Adipose tissue (tissue), 3 donors: ENCODE results near the gene TTC8. TPM values are rescaled to one million over a fixed set of nuclear protein-coding genes. Genes with fewer than 3 reads are reported as not detected.
"Not testable (repeated sequence)": the region's sequence is repeated elsewhere in the genome, so short reads cannot be mapped to it uniquely, and the experiment has no call there.

Experiments used
- H3K27ac ChIP-seq: one replicate; pipeline ENCODE4 v1.5.1; 2013; ENCODE audit warnings: low read depth, low read length
- WGBS, 3 donors: extraction: QIAGEN DNeasy Blood & Tissue Kit; methylation state at CpG; one replicate each; pipeline ENCODE4 v1.1.7; 2013; 5-methylcytosine and 5-hydroxymethylcytosine counted together
- polyA plus RNA-seq, 3 donors: library from polyadenylated mRNA; stranded (reverse); fragments of 200-250 nt; gene quantifications; one replicate each; pipeline ENCODE4 v1.2.3, GENCODE V29; 2013
- donor health status: healthy with polysubstance abuse.
- donor health status: Bipolar disorder and iron deficiency.
- donor health status: healthy.

TTC8 gene
- polyA plus RNA-seq, 3 donors, result 6.2 to 12.1 (median 8.3) TPM

GRCh38 chr14:88819674-88820073, 4.8 kb upstream of the TTC8 start:
- 37 to 54% (median 48%) methylated on average over 3 of the region's 3 CpGs for WGBS, 3 donors
- H3K27ac ChIP-seq, result not testable (repeated sequence)

GRCh38 chr14:88821378-88821777, 3.1 kb upstream of the TTC8 start:
- H3K27ac ChIP-seq, result no peak overlapping the region
- WGBS, 3 donors, result 78 to 88% (median 83%) methylated on average over 2 of the region's 2 CpGs

DNA sequence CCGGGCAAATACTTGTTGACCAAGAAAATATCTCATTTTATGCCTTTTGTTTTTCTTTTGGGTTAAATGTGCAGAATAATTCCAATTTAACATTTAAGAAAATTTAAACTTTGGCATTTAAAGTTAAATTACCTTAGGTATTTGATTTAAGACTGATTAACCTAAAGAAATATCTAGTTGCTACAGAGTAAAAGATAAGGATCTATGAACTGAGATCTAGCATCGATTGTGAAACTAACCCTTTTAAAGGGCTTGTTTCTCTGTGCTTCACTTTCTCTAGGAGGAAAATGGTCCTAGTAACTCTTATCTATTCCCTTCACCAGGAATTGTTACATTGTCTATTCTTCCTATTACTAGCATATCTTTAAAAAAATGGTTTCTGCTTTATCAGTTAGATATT, 2.6 kb upstream of the TTC8 start:
- no peak overlapping the region for H3K27ac ChIP-seq

GRCh38 chr14:88823968-88824313, 510 bp upstream of the TTC8 start:
- H3K27ac ChIP-seq, result no peak overlapping the region
- 5 to 12% (median 10%) methylated on average over 9 of the region's 9 CpGs for WGBS, 3 donors

More for the DNA sequence above, 2.6 kb upstream of the TTC8 start:
- 63 to 66% (median 63%) methylated on average over 2 of the region's 2 CpGs for WGBS, 3 donors

- WGBS, 3 donors, result 3 to 4% (median 4%) methylated on average over 5 of the region's 5 CpGs
These were observed 617 bp downstream of the TTC8 start for GRCh38 chr14:88825078-88825458.

GRCh38 chr14:88825503-88825902, 1.1 kb downstream of the TTC8 start:
- 91 to 95% (median 95%) methylated on average over 9 of the region's 9 CpGs for WGBS, 3 donors
- H3K27ac ChIP-seq, result no peak overlapping the region

More at GRCh38 chr14:88825078-88825458, 617 bp downstream of the TTC8 start:
- no peak overlapping the region for H3K27ac ChIP-seq

DNA sequence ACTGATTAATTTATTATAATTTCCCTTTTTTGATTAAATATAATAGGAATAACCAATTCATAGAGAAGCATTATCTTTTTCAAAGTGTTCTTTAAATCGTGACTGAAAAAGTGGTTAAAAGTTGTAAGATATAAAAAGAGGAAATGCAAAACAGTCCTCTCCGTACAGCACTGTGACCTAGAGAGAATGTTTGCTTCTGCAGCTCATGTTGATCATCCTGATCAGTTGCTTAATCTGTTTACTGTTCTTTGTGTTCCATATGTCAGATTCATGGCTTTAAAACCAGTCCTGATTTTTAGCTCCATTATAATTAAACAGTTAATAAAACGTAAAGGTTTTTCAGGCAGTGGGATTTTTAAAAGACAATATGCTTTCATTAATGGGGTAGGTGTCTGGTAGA, 4.7 kb downstream of the TTC8 start:
- H3K27ac ChIP-seq, result no peak overlapping the region
- WGBS, 3 donors, result 38 to 43% (median 43%) methylated on average over 3 of the region's 3 CpGs

- H3K27ac ChIP-seq, result no peak overlapping the region
- WGBS, 3 donors, result 58 to 86% (median 60%) methylated on average over 4 of the region's 4 CpGs
These were observed 5.3 kb downstream of the TTC8 start for GRCh38 chr14:88829685-88830302.

DNA sequence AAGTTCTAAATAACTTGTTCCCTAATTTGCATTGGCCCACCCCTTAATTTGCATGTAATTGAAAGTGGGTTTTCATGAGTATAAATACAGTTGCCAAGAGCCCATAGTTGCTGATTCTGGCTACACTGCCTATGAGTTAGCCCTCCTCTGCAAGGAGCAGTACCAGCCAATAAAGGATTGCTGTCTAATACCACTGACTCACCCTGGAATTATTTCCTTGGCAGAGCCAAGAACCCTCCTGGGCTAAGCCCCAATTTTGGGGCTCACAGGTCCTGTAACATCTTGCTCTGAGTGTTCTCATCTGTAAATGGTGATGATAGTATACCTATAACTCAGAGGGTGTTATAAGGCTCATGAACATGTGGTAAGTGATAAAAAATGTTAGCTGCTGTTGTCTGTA, 6.8 kb downstream of the TTC8 start:
- no peak overlapping the region for H3K27ac ChIP-seq

DNA sequence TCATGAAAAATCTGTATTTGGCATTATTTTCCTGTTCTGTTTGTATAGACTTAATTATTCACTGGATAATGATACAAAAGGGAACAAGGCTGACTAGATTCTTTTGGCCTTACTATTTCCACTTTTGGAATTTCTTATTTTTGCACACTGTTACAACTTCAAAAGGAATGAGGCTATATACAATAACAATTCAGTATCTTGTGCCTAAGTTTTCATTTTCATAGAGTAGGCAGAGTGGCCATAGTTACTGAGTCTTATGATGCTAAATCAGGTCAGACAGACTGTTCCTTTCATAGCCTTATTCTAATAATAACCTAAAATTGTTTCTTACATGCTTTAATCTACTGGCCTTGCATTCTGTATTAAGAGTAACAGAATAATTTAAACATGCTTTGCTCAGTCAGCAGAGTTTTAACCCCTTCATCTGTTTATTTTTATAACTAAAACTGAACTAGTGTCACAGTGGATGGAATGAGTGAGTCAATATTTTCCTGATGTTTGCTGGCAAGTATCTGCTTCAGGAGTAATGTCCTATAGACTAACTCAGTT, 10.5 kb downstream of the TTC8 start:
- H3K27ac ChIP-seq, result no peak overlapping the region

- no peak overlapping the region for H3K27ac ChIP-seq
These were observed 11.2 kb downstream of the TTC8 start for GRCh38 chr14:88835661-88836060.

- 97 to 100% (median 100%) methylated on average over 1 of the region's 1 CpG for WGBS, 3 donors
- H3K27ac ChIP-seq, result no peak overlapping the region
These were observed 13.0 kb downstream of the TTC8 start for GRCh38 chr14:88837495-88837894.

- WGBS, 3 donors, result 75 to 97% (median 94%) methylated on average over 3 of the region's 3 CpGs
- H3K27ac ChIP-seq, result no peak overlapping the region
These were observed 13.6 kb downstream of the TTC8 start for GRCh38 chr14:88838015-88838414.

DNA sequence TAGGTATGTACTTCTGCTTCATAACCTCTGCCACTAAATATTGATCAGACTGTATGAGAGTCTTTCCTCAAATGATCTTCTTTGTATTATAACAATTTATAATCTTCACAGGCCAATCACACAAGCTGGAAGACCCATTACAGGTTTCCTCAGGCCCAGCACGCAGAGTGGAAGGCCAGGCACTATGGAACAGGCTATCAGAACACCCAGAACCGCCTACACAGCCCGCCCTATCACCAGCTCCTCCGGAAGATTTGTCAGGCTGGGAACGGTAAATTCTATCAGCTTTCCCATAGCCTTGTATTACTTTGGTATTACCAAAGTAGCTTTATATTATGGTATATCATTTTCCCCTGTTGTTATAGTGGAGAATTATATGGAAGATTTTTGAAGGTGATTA, 16.5 kb downstream of the TTC8 start:
- 92 to 96% (median 92%) methylated on average over 5 of the region's 5 CpGs for WGBS, 3 donors
- H3K27ac ChIP-seq, result no peak overlapping the region

- H3K27ac ChIP-seq, result no peak overlapping the region
- 89 to 98% (median 96%) methylated on average over 1 of the region's 1 CpG for WGBS, 3 donors
These were observed 17.3 kb downstream of the TTC8 start for GRCh38 chr14:88841741-88842140.

GRCh38 chr14:88842414-88842813, 18.0 kb downstream of the TTC8 start:
- no peak overlapping the region for H3K27ac ChIP-seq
- 86 to 93% (median 91%) methylated on average over 1 of the region's 1 CpG for WGBS, 3 donors

DNA sequence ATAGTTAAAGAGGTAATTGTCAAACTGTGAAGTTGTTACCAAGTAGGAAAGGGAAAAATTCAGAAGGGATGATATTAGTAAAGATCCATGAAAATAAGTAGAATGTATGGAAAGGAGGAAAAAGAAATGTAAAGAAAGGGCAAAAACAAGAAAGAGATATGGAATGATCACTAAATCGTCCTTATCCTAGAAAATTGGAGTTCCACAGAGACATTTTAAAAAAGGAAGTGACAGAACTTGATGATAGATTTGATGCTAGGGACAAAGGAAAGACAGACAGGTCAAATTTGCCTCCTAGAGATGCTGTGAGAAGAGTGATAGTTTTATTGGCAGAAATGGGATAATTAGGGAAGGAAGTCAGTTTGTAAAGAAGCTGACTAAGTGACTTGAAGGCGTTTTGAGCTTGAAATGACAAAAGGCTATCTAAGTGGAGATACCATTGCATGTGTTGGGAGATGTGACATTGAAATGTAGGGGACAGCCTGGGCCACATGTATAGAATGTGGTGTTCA, 20.6 kb downstream of the TTC8 start:
- WGBS, 3 donors, result 73 to 82% (median 82%) methylated on average over 2 of the region's 2 CpGs

DNA sequence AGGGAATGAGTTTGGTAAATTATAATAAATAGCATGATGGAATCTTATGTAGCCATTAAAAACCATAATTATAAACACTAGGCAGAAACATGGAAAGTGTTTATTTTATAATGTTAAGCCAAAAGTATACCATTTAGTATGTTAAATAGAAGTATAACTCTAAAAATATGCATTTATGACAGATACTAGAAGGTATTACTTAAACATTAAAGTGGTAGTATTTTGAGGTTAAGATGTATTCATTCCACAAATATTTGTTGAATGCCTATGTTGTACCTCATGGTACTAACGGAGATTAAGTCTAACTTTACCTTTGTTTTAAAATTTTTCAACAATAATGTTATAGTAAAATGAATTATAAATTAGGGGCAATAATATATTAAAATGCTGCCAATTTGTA, 24.1 kb downstream of the TTC8 start:
- 97 to 100% (median 98%) methylated on average over 1 of the region's 1 CpG for WGBS, 3 donors
- H3K27ac ChIP-seq, result no peak overlapping the region

More for the DNA sequence above, 20.6 kb downstream of the TTC8 start:
- no peak overlapping the region for H3K27ac ChIP-seq

GRCh38 chr14:88849716-88850115, 25.3 kb downstream of the TTC8 start:
- WGBS, 3 donors, result 59 to 90% (median 66%) methylated on average over 2 of the region's 2 CpGs
- no peak overlapping the region for H3K27ac ChIP-seq

DNA sequence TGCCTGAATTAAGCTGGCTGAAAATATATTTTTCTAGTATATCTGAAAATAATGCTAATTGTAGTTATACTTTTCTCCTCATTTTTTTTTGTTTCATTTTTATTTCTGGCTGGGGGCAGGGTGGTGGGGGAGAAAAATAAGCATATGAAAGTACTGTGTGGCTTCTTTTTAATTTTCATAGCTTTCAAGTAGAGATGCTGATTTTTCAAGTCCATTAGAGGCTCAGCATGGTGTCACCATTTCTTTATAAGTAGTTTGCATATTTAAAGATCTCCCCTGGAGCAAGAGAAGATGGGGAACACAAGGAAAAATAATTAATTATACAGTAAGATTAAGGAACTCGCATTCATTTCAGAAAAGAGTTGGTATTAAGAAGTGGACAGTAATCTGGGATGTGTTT, 27.1 kb downstream of the TTC8 start:
- 80 to 83% (median 80%) methylated on average over 1 of the region's 1 CpG for WGBS, 3 donors
- H3K27ac ChIP-seq, result no peak overlapping the region
